B cell (primary cell): ENCODE data around the gene PTPRG. TPM values are rescaled to one million over a fixed set of nuclear protein-coding genes. Genes with fewer than 3 reads are reported as not detected.

Experiments used
- ATAC-seq: fragments of 200-7000 bp; cut with Tn5 transposase; one replicate; pipeline ENCODE4 v1.10.0; 2021; ENCODE audit warnings: low read depth, mild to moderate bottlenecking, moderate number of reproducible peaks, moderate library complexity
- CTCF ChIA-PET: fragments of 350-600 bp; sonication (Branson Sonifier 250); formaldehyde crosslinking; loops from one replicate; lab custom pipeline; 2021; ENCODE audit warnings: antibody characterized with exemption, inconsistent platforms; lab: Charles Lee
- POLR2A ChIA-PET: fragments of 350-600 bp; sonication (Branson Sonifier 250); formaldehyde crosslinking; loops from one replicate; lab custom pipeline; 2021; ENCODE audit warnings: antibody characterized with exemption; lab: Charles Lee
- DNase-seq: peaks from one replicate; pipeline ENCODE4 v3.0.0; 2013
- H2AFZ ChIP-seq: 2 replicates; pipeline ENCODE4 v1.6.1; 2012; ENCODE audit warnings: mild to moderate bottlenecking, low read depth, low read length; ENCODE audit not compliant: insufficient read depth, poor library complexity, severe bottlenecking
- H3K27ac ChIP-seq, 2 donors: 1 replicate in 1 of 2; 2 replicates in 1 of 2; pipeline ENCODE4 v1.5.1; 2012 to 2013; ENCODE audit warnings: low read length in 2 of 2, mild to moderate bottlenecking in 2 of 2, moderate library complexity in 1 of 2
- H3K27me3 ChIP-seq, 4 experiments: fragments of 200-600 bp in 1 of 4; sonication (generic) in 1 of 4; replicated peaks in 1 of 4; 1 replicate in 2 of 4; 2 replicates in 2 of 4; pipeline versions ENCODE4 v1.6.1 to v1.7.0; 2013 to 2016; ENCODE audit warnings: low read length in 3 of 4, mild to moderate bottlenecking in 2 of 4, mixed read lengths in 1 of 4, moderate library complexity in 1 of 4; ENCODE audit not compliant: insufficient read depth in 4 of 4, control insufficient read depth in 3 of 4; ENCODE audit errors: control extremely low read depth in 1 of 4
- H3K36me3 ChIP-seq, 2 experiments: replicated peaks in 1 of 2; 1 replicate in 1 of 2; 2 replicates in 1 of 2; pipeline versions ENCODE4 v1.6.1 to v1.7.1; 2013; ENCODE audit warnings: low read length in 1 of 2; ENCODE audit not compliant: insufficient read depth in 2 of 2, control insufficient read depth in 1 of 2; ENCODE audit errors: control extremely low read depth in 1 of 2, extremely low read depth in 1 of 2
- H3K4me1 ChIP-seq, 2 donors: fragments of 200-600 bp in 1 of 2; sonication (generic) in 1 of 2; 1 replicate in 1 of 2; 2 replicates in 1 of 2; pipeline versions ENCODE4 v1.5.1 to v1.6.1; 2013 to 2017; ENCODE audit warnings: low read length in 2 of 2; ENCODE audit not compliant: control insufficient read depth in 2 of 2, insufficient read depth in 2 of 2
- H3K4me2 ChIP-seq: replicated peaks from 2 replicates; pipeline ENCODE3; 2012; ENCODE audit warnings: mild to moderate bottlenecking, low read depth, low read length; ENCODE audit not compliant: poor library complexity, severe bottlenecking
- H3K4me3 ChIP-seq, 5 experiments: fragments of 200-600 bp in 1 of 5; sonication (generic) in 1 of 5; 1 replicate in 3 of 5; 2 replicates in 2 of 5; pipeline versions ENCODE4 v1.5.1 to v1.7.0; 2011 to 2016; ENCODE audit warnings: low read length in 4 of 5, mild to moderate bottlenecking in 4 of 5, low read depth in 2 of 5, control low read depth in 1 of 5, moderate library complexity in 1 of 5; ENCODE audit not compliant: insufficient read depth in 1 of 5; ENCODE audit errors: control extremely low read depth in 1 of 5, extremely low read depth in 1 of 5
- H3K79me2 ChIP-seq: fragments of 200-600 bp; sonication (generic); one replicate; pipeline ENCODE4 v1.6.0; 2016; ENCODE audit warnings: low read length; ENCODE audit not compliant: control insufficient read depth, insufficient read depth
- H3K9ac ChIP-seq: fragments of 200-600 bp; sonication (generic); 2 replicates; pipeline ENCODE4 v1.6.1; 2017; ENCODE audit warnings: mild to moderate bottlenecking, low read length, moderate library complexity
- H3K9me3 ChIP-seq, 3 donors: one replicate each; pipeline versions ENCODE4 v1.6.1 to v1.7.1; 2013; ENCODE audit warnings: low read length in 2 of 3; ENCODE audit not compliant: control insufficient read depth in 2 of 3, insufficient read depth in 1 of 3; ENCODE audit errors: control extremely low read depth in 1 of 3
- H4K20me1 ChIP-seq: 2 replicates; pipeline ENCODE4 v1.6.0; 2012; ENCODE audit warnings: mild to moderate bottlenecking, low read length; ENCODE audit not compliant: insufficient read depth, control insufficient read depth, poor library complexity, severe bottlenecking
- H3K27ac Mint-ChIP-seq: one replicate; pipeline ENCODE4 v1.8.0; 2021; ENCODE audit warnings: mixed read lengths
- H3K27me3 Mint-ChIP-seq: one replicate; pipeline ENCODE4 v1.8.0; 2021; ENCODE audit warnings: mixed read lengths
- H3K4me1 Mint-ChIP-seq: one replicate; pipeline ENCODE4 v1.8.0; 2021; ENCODE audit warnings: mixed read lengths
- H3K4me3 Mint-ChIP-seq: one replicate; pipeline ENCODE4 v1.8.0; 2021; ENCODE audit warnings: mixed read lengths
- H3K9me3 Mint-ChIP-seq: one replicate; pipeline ENCODE4 v1.8.0; 2022; ENCODE audit warnings: mixed read lengths; ENCODE audit not compliant: insufficient read depth
- EZH2 ChIP-seq: IDR thresholded peaks from 2 replicates; pipeline ENCODE4 v1.6.1; 2012; ENCODE audit warnings: borderline replicate concordance, low read depth, mild to moderate bottlenecking, moderate library complexity, low read length; ENCODE audit not compliant: insufficient read depth, poor library complexity, severe bottlenecking
- WGBS: methylation state at CpG from one replicate; pipeline ENCODE4 v1.1.5; 2013; ENCODE audit warnings: missing lambda C conversion rate; ENCODE audit not compliant: insufficient coverage; 5-methylcytosine and 5-hydroxymethylcytosine counted together
- intact Hi-C: fragments of 100-400 bp; cut with micrococcal nuclease; formaldehyde crosslinking; loops from one replicate; pipeline ENCODE4 v1.10.0; 2022
- polyA plus RNA-seq: library from polyadenylated mRNA; depleted of rRNA; stranded (reverse); fragments of >200 nt; gene quantifications from 2 replicates; pipeline ENCODE4 v1.2.3, GENCODE V29; 2012
- total RNA-seq, 2 donors: library from RNA; stranded (reverse); fragments of 120-200 nt in 1 of 2; gene quantifications; 1 replicate in 1 of 2; 2 replicates in 1 of 2; pipeline versions ENCODE4 v1.2.3 to v1.2.4, GENCODE V29; 2013 to 2022
- TF ChIP-seq, protein P1 (sequence below): fragments of 200-600 bp; IDR thresholded peaks from one replicate; pipeline ENCODE4 v1.8.0; 2022; ENCODE audit warnings: antibody characterized with exemption, mild to moderate bottlenecking

The PTPRG gene
- total and polyA plus RNA-seq, 2 donors (not counting 1 experiment from before 2014, with no cell fraction given): 0.12 to 1.3 TPM

DNA sequence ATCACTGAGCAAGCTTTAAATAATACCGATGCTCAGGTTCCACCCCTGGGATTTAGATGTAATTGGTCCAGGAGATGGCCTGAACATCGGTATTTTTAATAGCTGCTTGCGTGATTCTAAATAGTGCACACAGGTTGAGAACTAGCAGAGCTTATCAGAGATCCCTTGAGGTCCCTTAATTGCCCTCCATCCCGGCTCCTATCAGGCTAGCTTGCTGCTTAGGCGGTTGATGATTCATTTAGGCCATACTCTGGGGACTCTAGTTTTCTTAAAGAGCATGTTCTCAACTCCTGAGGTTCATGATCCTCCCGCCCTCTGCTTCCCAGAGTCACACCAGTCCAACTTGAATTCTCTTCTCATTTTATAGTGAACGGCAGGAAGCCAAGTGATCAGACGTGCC, 531.7 kb downstream of the PTPRG start:
- CTCF ChIA-PET: no interaction called here
- Histone ChIP-seq H3K4me1 (no peaks in the 10 kb centered on the region), H3K27me3 (no peaks in the 10 kb centered on the region), H3K4me3 (no peak overlapping the region), H3K4me2 (no peak overlapping the region), H3K9ac (no peak overlapping the region), H3K27ac (no peak overlapping the region), H3K79me2 (no peaks in the 10 kb centered on the region), H3K36me3 (no peaks in the 10 kb centered on the region), H3K9me3 (peaks cover 0 to 1% (median 0%) of the 10 kb centered on the region in 3 donors), H2AFZ (no peak overlapping the region), H4K20me1 (no peaks in the 10 kb centered on the region)
- Mint-ChIP-seq H3K9me3 (no peaks in the 10 kb centered on the region), H3K27ac (no peak overlapping the region), H3K4me3 (no peak overlapping the region), H3K27me3 (no peaks in the 10 kb centered on the region), H3K4me1 (no peaks in the 10 kb centered on the region)
- DNase-seq: no peak
- POLR2A ChIA-PET: no interaction called here
- intact Hi-C loops: no loop called here
- ATAC-seq: no peak
- 84% methylated on average over 6 of the region's 8 CpGs for WGBS
- TF ChIP-seq EZH2: no peak

DNA sequence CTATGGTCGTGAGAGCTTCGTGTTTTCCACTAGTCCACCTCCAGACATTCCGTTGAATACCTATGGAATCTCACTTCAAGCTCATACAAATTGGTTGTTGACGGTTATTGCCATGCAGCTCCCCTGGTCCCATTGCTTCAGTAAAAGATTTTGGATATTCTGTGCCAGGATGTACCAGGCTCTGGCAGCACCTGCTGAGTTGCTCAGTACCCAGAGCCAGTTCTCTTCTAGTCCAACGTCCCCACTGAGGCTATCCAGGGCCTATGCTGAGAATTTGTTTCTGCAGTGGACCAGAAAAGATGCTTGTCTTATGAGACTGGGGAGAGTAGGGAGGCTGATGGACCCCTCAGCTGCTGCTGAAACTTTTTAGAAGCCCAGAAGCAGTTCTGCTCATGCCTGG, 533.1 kb downstream of the PTPRG start:
- Mint-ChIP-seq H3K4me1 (no peaks in the 10 kb centered on the region), H3K4me3 (no peak overlapping the region), H3K27me3 (no peaks in the 10 kb centered on the region), H3K9me3 (no peaks in the 10 kb centered on the region), H3K27ac (no peak overlapping the region)
- H3K79me2 ChIP-seq: no peaks in the 10 kb centered on the region
- no peak overlapping the region for H3K4me2 ChIP-seq
- intact Hi-C loops: no loop called here
- H2AFZ ChIP-seq: no peak overlapping the region
- POLR2A ChIA-PET: no interaction called here
- H3K9me3 ChIP-seq: no peaks in the 10 kb centered on the region
- H3K36me3 ChIP-seq: no peaks in the 10 kb centered on the region
- no peaks in the 10 kb centered on the region for H4K20me1 ChIP-seq
- ATAC-seq (no peak), DNase-seq (no peak)
- no peak overlapping the region for H3K27ac ChIP-seq
- no peaks in the 10 kb centered on the region for H3K4me1 ChIP-seq
- H3K27me3 ChIP-seq: no peaks in the 10 kb centered on the region
- CTCF ChIA-PET: no interaction called here
- TF ChIP-seq, protein P1, sequence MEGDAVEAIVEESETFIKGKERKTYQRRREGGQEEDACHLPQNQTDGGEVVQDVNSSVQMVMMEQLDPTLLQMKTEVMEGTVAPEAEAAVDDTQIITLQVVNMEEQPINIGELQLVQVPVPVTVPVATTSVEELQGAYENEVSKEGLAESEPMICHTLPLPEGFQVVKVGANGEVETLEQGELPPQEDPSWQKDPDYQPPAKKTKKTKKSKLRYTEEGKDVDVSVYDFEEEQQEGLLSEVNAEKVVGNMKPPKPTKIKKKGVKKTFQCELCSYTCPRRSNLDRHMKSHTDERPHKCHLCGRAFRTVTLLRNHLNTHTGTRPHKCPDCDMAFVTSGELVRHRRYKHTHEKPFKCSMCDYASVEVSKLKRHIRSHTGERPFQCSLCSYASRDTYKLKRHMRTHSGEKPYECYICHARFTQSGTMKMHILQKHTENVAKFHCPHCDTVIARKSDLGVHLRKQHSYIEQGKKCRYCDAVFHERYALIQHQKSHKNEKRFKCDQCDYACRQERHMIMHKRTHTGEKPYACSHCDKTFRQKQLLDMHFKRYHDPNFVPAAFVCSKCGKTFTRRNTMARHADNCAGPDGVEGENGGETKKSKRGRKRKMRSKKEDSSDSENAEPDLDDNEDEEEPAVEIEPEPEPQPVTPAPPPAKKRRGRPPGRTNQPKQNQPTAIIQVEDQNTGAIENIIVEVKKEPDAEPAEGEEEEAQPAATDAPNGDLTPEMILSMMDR: no peak
- no peak for TF ChIP-seq EZH2
- WGBS: 89% methylated on average over 5 of the region's 5 CpGs
- H3K4me3 ChIP-seq: no peak overlapping the region
- H3K9ac ChIP-seq: no peak overlapping the region
